CD4-positive, alpha-beta T cell treated with Interleukin-21 for 1 hour (primary cell): ENCODE data around the gene KRTAP12-1.
A peak's percentile ranks its signal among the peaks of the same experiment; 100 is the strongest.

Experiments used
- DNase-seq: peaks from one replicate; pipeline ENCODE4 v3.0.0-alpha.2; 2020

KRTAP12-1 gene, protein sequence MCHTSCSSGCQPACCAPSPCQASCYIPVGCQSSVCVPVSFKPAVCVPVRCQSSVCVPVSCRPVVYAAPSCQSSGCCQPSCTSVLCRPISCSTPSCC

GRCh38 chr21:44681861-44682579, at the start of gene KRTAP12-1:
Gene KRTAP12-1 (minus strand): TSS chr21:44682163. CDS start chr21:44682123, 40 bp downstream.
- DNase-seq: no peak

DNA sequence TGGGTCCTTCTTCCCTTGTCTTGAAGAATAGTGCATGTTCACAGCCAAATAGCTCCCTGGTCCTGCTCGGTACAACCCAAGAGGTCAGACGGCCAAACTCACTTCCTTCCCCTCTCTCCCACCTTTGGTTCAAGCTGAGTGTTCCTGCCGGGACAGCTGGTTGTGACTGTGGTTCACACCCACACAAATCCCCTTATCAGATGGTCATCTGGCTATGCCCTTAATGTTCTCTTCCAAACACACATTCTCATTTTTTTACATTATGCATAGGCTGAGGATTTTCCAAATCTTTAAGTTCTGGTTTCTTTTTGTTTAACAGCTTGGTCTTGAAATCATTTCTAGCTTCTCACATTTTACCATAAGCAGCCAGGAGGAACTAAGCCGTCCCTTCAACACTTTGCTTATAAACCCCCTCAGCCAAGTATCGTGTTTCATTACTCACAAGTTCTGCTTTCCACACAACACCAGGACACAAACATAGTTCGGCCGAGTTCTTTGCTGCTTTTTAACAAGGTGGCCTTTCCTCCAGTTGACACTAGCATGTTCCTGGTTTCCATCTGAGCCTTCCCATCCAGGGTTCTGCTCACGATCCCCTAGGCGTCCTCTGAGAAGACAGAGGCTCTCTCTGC, 49.1 kb upstream of the KRTAP12-1 start:
- DNase-seq: no peak

- DNase-seq: no peak
These were observed 48.0 kb upstream of the KRTAP12-1 start for GRCh38 chr21:44730028-44730395.

DNA sequence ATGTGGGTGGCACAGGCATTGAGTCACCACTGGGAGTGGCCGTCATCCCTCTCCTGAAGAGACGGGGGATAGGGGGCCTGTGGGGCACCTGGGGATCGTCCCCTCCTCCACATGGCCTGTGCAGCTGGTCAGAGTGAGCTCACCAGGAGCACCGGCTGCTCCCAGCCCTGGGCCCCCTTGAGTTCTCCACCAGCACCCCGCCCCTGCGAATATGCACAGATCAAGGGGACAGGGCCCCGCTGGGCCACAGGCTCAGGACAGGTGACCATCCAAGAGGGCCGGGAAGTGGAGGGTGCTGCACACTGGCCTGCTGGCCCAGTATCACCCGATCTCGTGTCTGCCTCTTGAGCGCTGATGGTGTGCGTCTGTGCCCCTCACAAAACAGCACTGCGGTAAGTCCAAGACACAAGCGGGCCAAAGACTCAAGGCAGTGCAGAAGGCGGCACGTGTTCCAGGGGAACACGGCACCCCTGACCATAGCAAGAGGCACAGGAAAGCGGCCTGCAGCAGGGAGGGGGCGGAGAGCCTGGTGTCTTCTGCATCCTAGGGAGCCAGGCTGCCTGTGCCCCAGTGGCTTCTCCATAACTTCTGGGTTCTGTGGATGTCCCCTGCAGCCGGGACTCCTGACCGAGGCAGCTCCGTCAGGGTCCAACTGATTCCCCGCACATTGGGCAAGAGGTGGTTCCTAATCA, 47.5 kb upstream of the KRTAP12-1 start:
- DNase-seq: no peak

DNA sequence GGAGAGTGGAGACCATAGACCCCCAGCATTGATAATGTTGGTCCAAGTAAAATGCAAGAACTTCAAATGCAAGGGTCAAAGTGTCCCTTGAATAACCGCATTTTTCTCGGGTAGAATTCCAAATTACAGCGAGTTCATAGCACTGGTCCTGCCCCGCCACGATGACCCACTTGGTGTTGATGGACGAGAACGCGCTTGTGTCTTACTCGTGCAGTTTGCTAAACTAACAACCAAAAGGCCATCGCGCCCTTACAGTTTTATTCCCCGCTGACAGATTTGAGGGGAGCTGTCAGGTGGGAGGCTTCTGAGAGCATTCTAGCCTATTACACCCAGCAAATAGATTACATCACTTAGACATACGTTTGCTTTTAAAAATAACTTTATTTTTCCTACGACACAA, 46.8 kb upstream of the KRTAP12-1 start:
- no peak for DNase-seq

DNA sequence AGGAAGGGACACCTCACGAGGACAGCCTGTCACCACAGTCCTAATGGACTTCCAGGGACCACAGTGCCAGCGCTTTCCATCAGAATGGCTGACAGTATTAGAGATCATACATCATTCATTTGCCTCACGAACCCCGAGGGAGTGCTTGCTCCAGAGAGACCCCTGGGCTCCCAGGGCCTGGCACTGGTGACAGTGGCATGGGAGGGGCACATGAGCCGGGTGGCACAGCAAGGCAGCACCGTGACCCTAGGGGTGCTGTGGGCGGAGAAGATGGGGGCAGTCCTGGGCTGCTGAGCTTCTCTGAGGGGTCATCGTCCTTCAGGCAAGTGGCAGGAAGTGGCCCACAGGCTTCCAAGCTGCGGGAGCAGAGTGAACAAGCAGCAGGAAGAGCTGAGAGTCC, 45.8 kb upstream of the KRTAP12-1 start:
- DNase-seq: no peak

DNA sequence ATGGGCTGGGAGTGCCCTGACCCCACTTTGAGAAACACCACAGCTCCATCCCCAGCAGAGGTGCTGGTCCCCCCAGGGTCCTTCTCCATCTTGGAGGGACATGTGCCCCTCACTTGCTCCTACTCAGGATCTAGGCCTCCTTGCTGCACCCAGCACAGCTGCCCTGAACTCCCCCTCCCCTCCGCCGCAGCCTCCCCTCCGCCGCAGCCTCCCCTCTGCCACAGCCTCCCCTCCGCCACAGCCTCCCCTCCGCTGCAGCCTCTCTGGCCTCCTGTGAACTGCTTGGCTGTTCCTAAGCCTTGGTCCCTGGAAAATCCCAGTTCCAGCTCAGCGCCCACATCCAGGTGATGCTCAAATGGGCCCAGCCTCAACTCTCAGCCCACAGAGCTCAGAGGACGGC, 45.4 kb upstream of the KRTAP12-1 start:
- no peak for DNase-seq

GRCh38 chr21:44726826-44727225, 44.9 kb upstream of the KRTAP12-1 start:
- DNase-seq: no peak

- no peak for DNase-seq
These were observed 43.0 kb upstream of the KRTAP12-1 start for GRCh38 chr21:44724926-44725325.

DNA sequence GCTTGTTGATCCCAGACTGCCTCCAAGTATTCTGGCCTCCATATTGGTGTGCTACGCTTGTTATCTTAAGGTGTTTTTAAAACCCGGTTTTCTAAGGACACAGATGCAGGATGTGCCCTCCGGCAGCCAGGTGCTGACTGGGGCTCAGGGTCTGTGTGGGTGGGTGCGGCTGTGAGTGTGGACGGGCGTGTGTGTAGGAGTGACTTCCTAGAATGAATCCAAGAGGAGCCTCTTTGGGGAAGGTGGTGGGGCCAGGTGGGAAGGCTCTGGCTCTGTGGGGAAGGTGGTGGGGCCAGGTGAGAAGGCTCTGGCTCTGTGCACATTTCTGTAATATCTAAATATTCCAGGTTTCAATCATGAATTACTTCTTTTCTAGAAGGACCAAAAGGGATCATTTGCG, 42.2 kb upstream of the KRTAP12-1 start:
- DNase-seq: no peak

- peak; percentile 27 for DNase-seq
These were observed 41.5 kb upstream of the KRTAP12-1 start for GRCh38 chr21:44723177-44724131.

DNA sequence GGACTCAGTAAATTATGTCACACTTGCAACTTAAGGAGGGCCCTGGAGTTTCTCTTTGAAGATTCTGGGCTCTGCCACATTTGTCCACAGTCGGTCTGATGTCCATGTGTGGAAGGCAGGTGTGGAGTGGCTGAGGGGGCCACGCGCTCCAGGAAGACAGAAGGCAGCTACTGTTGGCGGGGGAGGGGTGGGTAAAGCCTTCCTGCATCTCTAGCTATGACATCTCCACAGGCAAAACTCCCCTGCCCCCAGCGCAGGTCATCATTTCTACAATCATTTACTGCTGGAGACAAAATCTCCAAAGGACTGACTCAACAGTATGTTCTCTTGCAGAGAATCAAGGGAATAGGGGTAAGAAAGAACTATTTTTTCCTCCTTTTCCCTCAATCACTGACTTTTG, 40.8 kb upstream of the KRTAP12-1 start:
- no peak for DNase-seq

DNA sequence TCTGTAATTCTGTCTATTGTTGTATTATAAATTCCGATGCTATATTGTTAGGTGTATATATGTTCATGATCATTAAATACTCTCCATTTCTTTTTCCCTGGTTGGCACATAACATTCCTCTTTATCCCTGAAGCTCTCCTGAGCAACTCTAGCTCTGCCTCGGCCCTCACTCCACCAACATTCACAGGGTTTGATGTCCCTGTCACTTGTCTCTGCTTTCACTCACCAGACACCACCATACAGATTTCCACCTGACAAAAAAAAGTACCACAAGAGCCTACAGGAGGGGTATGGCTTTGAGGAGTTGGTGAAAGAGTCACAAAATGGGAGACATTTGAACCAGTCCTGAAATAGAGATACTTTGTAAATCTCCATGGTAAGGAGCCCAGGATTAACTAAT, 38.2 kb upstream of the KRTAP12-1 start:
- no peak for DNase-seq

- DNase-seq: no peak
These were observed 36.6 kb upstream of the KRTAP12-1 start for GRCh38 chr21:44718571-44718970.

DNA sequence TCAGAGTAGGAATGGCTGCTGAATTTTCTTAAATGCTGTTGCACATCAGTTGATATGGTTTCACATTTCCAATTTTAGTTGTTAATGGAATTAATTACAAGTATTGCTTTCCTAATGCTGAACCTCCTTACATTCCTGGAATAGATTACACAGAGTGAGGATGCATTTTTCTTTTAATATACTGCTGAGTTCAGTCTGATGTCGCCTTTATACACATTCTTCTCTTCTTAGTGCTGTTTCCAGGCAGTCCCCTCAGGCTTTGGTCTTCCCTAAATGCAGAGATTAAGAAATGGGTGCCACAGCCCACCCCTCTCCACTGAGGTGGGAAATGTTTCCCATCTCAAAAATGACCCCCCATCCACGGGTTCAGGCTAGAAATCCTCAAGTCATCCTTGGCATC, 36.1 kb upstream of the KRTAP12-1 start:
- DNase-seq: no peak

GRCh38 chr21:44716984-44717383, 35.0 kb upstream of the KRTAP12-1 start:
- no peak for DNase-seq

DNA sequence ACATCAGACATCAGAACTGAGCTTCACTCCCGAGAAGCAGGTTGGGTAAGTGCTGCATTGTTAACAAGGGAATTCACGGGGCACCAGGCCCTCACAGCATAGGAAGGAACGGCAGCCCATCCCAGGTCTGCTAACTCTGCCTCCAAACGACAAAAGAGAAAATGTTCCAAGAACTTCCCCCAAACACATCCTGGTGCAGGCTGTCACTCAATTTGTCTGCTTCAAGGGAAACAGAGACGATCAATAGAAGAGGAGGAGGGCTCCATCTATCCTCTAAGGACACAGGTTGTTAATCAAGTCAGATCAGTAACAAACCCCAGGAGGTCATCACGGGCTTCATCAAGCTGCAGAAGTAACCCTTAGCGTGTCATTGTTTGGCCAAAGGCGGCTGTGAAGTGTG, 32.9 kb upstream of the KRTAP12-1 start:
- DNase-seq: no peak

DNA sequence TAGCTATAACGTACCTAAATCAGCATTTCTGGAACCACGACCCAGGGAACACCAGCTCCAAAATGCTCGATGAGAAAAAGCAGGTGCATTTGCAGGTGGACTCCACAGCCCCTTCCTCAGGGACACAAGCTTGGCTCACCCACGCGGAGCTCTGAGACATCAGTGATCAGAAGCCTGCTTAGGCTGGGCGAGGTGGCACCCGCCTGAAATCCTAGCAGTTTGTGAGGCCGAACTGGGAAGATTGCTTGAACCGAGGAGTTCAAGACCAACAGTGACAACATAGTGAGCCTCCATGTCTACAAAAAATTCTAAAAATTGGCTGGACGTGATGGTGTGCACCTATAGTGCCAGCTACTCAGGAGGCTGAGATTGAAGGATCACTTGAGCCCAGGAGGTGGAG, 31.9 kb upstream of the KRTAP12-1 start:
- DNase-seq: no peak

DNA sequence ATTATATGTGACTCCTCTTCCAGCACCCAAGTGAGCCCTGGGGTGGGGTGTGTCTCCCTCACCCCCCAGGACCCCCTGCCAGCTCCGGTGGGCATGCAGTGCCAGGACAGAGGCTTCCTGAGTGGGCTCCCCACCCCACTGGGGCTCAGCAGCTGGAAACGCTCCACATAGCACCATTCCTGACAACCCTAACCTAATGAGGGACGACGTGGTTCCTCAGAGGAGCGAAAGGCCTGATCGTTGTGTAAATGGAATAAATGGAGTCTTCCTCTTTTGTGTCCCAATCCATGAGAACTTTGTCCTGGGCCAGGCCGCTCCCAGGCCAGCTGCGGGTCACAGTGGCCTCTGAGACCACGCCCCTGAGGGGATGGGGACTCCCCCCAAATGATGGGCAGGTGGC, 31.2 kb upstream of the KRTAP12-1 start:
- DNase-seq: no peak

GRCh38 chr21:44712203-44713028, 30.5 kb upstream of the KRTAP12-1 start:
- no peak for DNase-seq

DNA sequence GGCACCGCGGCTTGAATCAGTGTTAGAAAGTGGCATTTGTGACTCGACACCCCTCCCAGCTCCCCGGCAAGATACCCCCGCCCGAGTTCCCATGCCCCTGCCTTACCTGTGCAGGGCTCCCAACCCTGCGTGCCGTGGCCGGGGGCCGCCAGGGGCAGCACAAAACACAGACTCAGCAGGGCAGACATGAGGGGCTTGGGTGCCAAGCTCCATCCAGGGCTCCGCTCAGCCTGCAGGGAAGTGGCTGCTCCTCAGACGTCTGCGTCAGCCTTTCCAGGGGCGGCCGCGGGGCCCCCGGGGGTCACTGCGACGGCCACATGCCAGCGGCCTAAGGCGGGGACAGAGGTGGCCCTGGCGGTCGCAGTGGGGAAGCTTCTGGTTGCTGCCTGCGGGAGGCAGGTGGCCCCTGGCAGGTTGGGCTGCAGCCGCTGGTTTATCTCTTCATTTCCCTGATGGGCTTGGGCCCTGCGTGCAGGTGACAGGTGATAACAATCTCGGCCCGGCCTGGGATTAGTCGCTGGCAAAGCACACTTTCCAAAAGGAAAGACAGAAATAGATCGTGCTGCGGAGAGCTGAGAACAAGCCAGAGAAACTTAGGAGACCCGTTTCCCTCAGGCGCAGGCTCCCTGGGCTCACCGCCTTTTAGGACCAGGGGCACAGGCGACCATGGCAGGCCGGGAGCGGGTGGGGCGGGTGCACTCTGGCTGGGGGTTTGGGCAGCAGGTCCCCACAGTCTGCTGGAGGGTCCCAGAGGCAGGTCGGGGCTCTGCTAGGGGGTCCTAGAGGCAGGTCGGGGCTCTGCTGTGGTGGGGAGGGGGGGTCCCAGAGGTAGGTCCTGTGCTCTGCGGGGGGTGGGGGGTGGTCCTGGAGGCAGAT, 29.6 kb upstream of the KRTAP12-1 start, which contains the start of gene TSPEAR:
TSS of gene TSPEAR (minus strand) at position 246 of the 876 bp plus-strand sequence. CDS start at position 188, 58 bp downstream.
- no peak for DNase-seq
